HG03280 (cell line): Measurements from ENCODE around the gene RNF222.
"Not testable (repeated sequence)": the region's sequence is repeated elsewhere in the genome, so short reads cannot be mapped to it uniquely, and the experiment has no call there.

Experiments
- ATAC-seq: cut with Tn5 transposase; IDR thresholded peaks from one replicate; pipeline ENCODE4 v1.9.1; 2021; ENCODE audit warnings: mild to moderate bottlenecking, moderate library complexity; ENCODE audit not compliant: unreplicated experiment

RNF222 gene

DNA sequence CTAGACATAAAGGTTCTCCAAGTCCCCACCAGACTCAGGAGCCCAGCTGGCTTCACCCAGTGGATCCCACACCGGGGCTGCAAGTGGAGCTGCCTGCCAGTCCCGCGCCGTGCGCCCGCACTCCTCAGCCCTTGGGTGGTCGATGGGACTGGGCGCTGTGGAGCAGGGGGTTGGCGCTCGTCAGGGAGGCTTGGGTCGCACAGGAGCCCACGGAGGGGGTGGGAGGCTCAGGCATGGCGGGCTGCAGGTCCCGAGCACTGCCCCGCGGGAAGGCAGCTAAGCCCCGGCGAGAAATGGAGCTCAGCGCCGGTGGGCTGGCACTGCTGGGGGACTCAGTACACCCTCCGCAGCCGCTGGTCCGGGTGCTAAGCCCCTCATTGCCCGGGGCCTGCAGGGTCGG lies 50.6 kb downstream of the RNF222 start:
- ATAC-seq = not testable (repeated sequence)

DNA sequence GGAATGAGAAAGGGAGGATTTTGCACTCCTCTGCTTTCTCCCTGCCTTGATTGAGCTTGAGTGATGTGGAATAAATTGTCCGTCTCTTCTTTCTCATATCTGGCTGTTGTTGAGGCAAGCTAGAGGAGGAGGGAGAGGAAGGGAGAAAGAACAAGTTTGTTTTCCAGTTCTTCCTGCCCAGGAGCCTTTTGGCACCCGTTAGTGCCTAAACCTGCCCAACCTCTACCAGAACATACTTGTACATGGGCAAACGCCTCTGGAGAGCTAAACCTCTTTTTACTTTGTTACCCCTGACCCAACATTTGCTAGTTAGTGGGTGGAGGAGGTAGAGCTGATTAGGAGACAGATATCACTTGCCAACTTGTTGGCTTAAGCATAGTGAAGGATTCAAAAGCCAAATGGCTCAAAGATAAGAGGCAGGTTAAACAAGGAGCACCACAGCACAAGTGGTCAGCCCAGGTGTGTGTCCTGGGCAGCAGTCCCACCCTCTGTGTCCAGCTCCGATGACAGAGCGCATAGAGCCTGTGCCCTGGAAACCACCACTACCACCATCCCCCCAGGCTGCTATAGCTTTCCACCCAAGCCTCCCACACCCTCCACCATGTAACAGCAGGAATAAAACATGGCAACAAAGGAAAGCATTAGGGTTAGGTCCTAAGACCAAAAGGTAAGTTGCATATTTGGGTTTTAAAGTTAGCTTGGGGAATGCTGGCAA lies 51.5 kb downstream of the RNF222 start:
- no peak for ATAC-seq

DNA sequence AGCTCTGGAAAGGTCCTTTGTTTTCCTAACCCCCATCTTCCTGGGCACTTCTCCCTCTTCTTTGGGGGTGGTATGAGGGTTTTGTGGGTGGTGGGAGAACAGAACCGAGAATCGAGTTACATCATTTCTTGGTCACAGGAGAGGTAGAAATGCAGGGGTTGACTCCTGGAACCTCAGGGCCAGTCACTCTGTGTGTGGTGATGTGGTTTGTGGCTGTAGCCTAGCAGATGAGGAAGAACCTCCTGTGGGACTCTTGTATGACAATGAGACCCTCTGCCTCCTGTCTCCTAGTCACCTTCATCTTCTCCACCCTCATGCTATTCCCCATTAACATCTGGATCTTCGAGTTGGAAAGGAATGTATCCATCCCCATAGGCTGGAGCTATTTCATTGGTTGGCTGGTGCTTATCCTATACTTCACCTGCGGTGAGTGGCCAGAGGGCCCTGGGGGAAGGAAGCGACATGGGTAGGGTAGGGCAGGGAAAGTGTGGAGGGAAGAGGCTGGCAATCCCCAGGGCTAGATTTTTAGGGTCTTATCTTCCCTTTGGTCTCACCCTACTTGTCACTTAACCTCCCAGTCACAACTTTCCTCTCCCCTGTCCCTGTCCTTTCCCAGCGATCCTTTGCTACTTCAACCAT lies 52.5 kb downstream of the RNF222 start:
- no peak for ATAC-seq

DNA sequence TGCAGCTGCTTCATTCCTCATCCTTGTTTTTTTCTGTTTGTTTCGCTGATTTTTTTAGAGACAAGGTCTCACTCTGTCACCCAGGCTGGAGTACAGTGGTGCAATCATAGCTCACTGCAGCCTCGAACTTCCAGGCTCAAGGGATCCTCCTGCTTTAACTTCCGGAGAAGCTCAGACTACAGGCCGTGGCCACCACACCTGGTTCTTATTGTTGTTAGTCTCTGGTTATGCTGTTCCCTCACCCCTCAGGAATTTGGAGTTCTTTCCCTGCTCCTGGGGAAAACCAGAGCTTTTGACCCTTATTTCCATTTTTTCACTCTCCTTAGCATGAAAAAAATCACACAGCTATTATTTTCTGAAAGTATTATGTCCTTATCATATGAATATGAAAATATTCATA lies 56.2 kb downstream of the RNF222 start:
- ATAC-seq = no peak
